Stimulated activated CD8-positive, alpha-beta memory T cell treated with anti-CD3 and anti-CD28 coated beads, Interleukin-7, amount 100 ng/mL, for 1 hour (primary cell): ENCODE measurements around the gene C18orf63.

Source experiments
- DNase-seq, 2 donors: peaks; one replicate each; pipeline ENCODE4 v3.0.0-alpha.2; 2020; ENCODE audit warnings: low read depth in 2 of 2

C18orf63 gene

DNA sequence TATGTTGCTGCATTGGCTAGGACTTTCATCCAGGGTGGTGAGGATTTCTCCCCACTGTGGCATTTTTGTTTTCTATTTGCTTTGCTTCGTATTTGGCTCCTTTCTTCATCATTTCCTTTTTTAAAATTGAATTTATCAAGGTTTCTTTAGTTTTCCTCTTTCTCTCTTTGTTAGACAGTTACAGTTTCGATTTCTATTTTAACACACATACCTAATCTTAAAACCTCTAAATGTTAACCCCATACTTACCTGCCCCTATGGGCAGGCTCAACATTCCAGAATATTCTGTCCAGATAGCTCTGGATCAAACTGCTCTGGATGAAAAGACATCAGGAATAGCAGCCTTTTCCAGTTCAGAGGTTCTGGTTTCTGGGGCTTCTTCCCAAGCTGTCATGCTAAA is 92.2 kb downstream of the C18orf63 start:
- no peak for DNase-seq
